OCI-M1 (cell line): ENCODE data around the gene SMAD4.

ENCODE experiments used
- DNase-seq: peaks from one replicate; lab custom pipeline; 2025; lab: John Stamatoyannopoulos, UW

Gene SMAD4

DNA sequence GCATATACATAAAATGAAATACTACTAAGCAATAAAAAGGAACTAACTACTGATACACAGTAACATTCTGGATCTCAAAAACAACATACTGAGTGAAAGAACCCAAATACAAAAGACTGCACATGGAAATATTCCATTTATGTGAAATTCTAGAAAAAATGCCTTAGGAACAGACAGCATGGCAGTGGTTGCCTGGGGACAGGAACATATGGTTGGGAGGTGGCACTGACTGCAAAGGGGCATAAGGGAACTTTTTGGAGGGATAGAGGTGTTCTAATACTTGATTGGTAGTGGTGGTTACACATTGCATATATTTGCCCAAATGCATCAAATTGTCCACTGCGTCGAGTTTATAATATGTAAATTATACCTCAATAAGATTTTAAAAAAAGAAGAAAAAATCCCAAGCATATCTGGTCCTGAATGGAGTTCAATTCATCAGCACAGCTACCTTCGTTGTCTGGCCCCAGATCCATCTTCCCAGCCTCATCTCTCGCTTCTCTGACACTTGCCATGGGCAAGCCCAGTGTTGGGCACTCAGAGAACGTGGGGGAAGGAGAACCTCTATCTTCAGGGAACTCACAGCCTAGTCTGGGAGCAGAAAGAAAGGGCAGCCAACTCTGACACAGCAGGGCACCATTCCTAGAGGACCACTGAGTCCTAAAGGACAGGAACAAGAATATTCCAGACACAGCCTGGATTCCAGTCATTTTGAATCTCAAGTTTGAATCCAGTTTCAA is 8.6 kb upstream of the SMAD4 start:
- DNase-seq: no peak

DNA sequence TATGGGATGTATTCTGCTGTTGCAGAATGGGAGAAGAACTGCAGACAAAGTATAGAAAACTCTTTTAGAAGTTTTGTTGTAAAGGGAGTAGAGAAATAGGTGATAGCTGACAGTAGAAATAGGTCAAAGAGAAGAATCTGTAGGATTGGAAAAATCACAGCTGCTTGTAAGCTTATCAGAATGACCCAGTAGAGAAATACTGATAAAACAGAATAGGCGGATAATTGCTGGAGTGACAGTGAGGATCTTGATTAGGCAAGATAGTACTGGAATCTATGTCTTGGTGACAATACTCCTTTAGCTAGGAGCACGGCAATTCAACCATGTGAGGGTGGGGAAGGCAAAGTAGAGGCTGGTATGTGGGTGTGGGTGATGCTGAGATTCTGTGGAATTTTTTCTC is 4.5 kb upstream of the SMAD4 start:
- no peak for DNase-seq

DNA sequence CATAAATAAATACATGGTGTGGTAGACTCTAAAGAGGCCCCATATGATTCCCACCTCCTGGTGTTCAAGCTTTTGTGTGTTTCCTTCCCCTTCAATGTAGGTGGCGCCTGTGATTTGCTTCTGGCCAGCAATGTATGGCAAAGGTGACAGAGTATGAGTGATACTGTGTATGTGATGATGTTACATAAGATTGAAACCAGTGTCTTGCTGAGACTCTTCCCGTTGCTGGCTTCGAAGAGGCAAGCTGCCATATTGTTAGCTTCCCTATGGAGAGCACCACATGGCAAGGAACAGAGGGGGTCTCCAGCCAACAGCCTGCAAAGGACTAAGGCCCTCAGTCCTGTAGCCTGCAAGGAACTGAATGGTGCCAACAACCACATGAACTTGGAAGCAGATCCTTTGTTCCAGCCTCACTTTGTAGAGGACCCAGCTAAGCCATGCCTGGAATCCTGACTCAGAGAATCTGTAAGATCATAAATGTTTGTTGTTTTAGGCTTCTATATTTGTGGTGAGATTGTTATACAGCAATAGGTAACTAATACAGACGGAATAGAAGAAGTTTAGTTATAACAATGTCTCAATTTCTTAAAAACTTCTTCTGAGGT is 1.7 kb upstream of the SMAD4 start:
- peak; percentile 65 for DNase-seq

GRCh38 chr18:51029378-51029693 is 677 bp upstream of the SMAD4 start:
- DNase-seq: no peak

- DNase-seq: peak; percentile 67
These were observed 685 bp downstream of the SMAD4 start for GRCh38 chr18:51030537-51031258.

- no peak for DNase-seq
These were observed 2.2 kb downstream of the SMAD4 start for GRCh38 chr18:51032193-51032592.

GRCh38 chr18:51037230-51037629 is 7.2 kb downstream of the SMAD4 start:
- no peak for DNase-seq

- DNase-seq: no peak
These were observed 8.1 kb downstream of the SMAD4 start for GRCh38 chr18:51038110-51038509.

DNA sequence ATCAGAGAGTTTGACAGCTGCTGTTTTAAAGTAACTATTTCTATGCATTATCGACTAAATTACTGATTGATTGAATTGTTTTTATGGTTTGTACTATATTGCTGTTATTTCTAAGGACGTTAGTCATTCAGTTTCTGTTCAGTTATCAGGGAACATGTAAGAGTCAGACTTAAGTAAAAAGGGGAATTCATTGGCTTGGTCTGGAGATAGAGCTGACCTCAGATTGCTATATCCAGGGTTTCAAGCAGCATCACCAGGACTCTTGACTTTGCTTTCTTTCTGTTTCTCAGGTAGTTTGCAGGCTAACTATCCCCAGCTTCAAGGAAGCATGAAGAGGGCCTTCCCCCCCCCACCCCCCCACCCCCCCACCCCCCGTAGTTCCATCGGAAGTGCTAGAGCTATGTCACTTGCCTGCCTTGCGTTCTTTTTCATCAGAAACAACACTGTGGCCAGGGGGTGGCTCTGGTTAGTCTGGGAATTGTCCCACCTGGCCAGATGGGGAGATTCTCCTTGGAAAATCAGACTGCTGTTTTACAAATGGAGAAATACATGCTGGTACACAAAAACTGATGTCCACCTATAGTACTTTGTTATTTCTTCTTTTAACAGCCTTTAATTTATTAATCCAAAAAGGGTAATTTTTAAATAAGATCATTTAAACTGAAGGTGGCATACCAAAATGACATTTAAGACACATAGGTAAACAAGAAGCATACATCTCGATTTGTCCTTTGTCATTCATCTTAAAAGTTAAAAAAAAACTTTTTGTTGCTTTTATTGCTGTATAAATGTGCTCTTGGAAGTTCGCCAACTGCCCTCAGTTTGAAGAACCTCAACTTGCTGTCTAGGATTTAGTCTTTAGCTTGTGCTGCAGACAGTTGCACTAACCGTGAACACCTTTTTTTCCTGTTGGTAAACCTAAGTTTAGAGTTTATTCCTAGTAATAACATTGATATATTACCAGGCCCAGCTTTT is 9.4 kb downstream of the SMAD4 start:
- DNase-seq: peak; percentile 53

DNA sequence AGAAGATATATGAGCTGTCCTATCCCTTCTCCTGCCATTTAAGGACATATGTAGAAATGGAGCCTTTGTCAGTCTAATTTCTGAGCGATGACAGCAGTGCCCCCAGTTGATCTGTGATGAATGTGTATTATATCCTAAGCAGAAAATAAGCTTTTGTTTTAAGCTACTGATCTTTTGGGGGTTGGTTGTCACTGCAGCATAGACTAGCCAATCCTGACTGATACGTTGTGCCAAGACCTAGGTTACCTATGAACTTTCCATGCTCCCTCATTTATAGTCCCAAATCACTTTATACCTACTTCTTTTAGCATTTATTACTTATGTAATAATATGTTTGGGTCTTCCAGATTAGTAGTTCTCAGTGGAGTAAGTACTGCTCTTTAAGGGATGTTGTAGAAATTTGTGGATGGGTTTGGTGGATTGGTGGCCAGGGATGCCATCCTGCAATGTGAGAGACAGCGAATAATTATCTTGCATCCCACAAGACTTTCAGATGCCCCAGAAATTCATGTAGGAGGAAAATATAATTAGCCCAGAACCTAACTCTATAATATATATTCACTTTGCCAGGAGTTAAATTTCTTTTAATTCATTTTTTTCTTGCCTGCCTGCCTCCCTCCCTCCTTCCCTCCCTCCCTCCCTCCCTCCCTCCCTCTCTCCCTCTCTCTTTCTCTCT is 11.8 kb downstream of the SMAD4 start:
- no peak for DNase-seq

- peak; percentile 65 for DNase-seq
These were observed 15.0 kb downstream of the SMAD4 start for GRCh38 chr18:51044928-51045585.

GRCh38 chr18:51048190-51048589 is 18.2 kb downstream of the SMAD4 start:
- DNase-seq: no peak

GRCh38 chr18:51049137-51049536 is 19.1 kb downstream of the SMAD4 start:
- DNase-seq: no peak

DNA sequence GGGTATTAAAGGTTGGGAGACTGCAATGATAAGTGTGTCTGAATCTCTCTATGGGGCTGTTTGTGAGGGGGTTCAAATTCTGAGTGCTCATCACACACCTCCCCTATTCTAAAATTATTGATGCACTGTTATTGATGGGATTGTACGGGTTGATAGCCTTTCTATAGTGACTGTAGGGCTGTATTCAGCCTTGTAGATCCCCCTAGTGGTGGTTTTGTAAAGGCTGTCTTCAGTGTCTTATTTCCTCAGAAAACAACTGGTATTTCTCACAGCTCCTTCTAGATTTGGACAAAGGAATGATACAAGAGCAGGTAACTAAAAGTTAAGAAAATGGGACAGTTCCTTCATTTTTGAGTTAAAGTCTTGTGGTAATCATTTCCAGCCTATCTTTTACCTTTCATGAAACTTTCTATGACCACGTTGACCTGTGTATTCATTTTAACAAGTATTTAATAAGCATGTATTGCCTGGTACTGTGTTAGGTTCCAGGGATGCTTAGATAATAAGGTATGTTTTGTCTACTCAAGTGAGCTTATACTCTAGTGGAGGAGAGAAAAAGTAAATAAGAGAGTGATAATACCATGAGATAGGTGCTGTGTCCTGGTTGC is 21.2 kb downstream of the SMAD4 start:
- peak; percentile 69 for DNase-seq

GRCh38 chr18:51053814-51054213 is 23.8 kb downstream of the SMAD4 start:
- peak; percentile 13 for DNase-seq

DNA sequence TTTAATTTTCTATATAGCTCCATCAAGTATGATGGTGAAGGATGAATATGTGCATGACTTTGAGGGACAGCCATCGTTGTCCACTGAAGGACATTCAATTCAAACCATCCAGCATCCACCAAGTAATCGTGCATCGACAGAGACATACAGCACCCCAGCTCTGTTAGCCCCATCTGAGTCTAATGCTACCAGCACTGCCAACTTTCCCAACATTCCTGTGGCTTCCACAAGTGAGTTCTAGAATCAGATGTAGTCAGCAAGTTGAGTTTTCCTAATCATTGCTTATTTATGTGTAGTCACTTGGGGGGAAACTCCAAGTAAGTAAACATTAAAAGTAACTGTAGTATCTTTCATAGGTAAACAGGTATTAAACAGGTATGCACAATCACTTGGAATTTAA is 24.8 kb downstream of the SMAD4 start:
- DNase-seq: no peak

DNA sequence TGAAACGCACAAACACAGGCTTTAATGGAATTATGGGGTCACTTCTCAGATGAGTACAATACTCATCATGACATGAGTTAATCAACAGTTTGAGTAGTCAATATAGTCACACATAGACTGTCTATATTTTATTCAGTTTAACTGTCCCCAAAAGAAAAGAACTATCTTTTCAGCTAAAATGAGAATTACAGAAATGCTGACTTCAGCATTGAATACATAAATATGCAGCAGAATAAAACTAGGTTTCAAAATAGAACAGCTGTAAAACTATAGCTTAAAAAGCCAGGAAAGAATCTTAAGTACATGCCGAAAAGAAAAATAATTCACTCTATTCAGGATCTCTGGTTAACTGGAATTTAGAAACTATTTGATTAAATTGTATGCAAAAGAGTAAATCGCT is 30.0 kb downstream of the SMAD4 start:
- no peak for DNase-seq

DNA sequence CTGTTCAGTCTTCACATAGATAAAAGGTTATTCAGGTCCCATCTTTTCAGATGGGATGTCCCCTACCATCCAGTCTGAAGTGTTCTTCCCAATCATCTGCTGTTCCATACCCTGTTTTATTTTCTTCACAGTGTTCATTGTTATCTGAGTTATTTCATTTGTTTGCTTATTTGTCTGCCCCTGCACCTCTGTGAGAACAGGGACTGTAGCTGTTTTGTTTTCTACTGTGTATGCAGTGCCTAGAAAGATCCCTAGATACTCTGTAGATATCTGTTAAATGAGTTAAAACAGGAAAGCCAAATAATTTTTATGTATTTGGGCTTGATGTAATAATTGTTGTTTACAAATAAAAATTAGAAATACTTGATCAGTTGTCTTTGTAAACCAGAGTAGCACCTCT is 34.2 kb downstream of the SMAD4 start:
- no peak for DNase-seq

- DNase-seq: no peak
These were observed 36.3 kb downstream of the SMAD4 start for GRCh38 chr18:51066273-51066672.

DNA sequence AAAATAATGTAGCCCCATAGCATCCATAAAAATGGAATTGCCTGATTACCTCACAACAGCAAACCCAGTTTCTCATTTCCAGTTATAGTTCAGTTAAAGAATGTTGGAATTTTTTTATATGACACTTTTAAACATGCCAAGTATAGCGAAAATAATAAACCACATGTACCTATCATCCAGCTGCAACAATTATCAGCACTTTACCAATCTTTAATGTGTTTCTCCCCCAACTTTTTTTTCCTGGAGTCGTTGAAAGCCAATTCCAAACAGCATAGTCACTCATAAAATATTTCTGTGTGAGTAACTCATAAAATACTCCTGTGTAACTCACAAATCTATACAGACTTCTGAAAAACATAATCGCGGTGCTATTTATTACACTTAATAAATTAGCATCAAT is 38.1 kb downstream of the SMAD4 start:
- DNase-seq: no peak

DNA sequence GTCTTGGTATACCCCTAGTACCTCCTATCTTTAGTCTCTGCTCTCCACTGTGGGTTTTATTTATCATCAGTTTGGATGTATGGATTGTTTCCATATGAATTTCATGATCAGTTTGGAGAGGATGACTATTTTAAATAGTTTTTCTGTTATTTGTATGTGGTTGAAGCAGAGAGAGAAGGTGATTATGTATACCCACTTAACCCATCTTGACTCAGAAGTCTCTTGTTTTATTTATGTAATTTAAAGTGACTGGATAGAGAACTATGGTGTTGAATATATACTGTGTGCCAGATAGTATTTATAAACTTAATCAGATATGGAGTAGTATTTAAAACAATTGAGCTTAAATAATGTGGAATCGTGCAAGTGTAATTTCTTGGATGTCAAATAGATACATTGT is 39.9 kb downstream of the SMAD4 start:
- no peak for DNase-seq
